SK-N-SH (cell line): ENCODE measurements around the gene BRD9.

Experiments
- CHD2 ChIP-seq: fragments of 150-350 bp; IDR thresholded peaks from 2 replicates; pipeline ENCODE4 v1.6.1; 2018; ENCODE audit warnings: low read length; ENCODE audit not compliant: partially characterized antibody
- EP300 ChIP-seq, 2 experiments: IDR thresholded peaks; 2 replicates each; pipeline versions ENCODE4 v1.4.0 to v1.6.1; 2012; ENCODE audit warnings: borderline replicate concordance in 1 of 2, low read depth in 1 of 2, low read length in 1 of 2

- TF ChIP-seq EP300 (IDR thresholded peaks at IDR 0.05; ENCODE audit: borderline replicate concordance in 1 of 2, low read depth in 1 of 2, low read length in 1 of 2) (no peak), CHD2 (no peak)
Observed at GRCh38 chr5:919356-920000, 26.9 kb upstream of the BRD9 start.
